K562 (cell line): ENCODE measurements around the gene WDR45B. TPM values are rescaled to one million over a fixed set of nuclear protein-coding genes. Genes with fewer than 3 reads are reported as not detected.

Experiments used
- ATAC-seq: fragments of 200-7000 bp; cut with Tn5 transposase; 3 replicates; pipeline ENCODE4 v1.9.1; 2020; ENCODE audit warnings: moderate library complexity
- BruUV-seq: library from RNA; stranded (reverse); fragments of 400-500 nt; replicated peaks from 2 replicates; lab custom pipeline; 2021; lab: Mats Ljungman, UMichigan
- CTCF ChIA-PET: fragments of 300-600 bp; formaldehyde crosslinking; extraction: SDS; loops from one replicate; lab custom pipeline; 2021; ENCODE audit warnings: low intra/inter-chr PET ratio; lab: Yijun Ruan, JAX
- POLR2A ChIA-PET: fragments of 300-600, 350-650 bp; sonication (Branson Sonifier 250); formaldehyde crosslinking; extraction: SDS; loops from one replicate; lab custom pipeline; 2021; ENCODE audit warnings: antibody characterized with exemption, inconsistent platforms; lab: Yijun Ruan, JAX
- DNase-seq, 4 experiments: peaks; one replicate each; pipeline versions ENCODE4 v3.0.0 to v3.0.0-alpha.2; 2011 to 2018; ENCODE audit warnings: low spot score in 3 of 4, mixed read lengths in 3 of 4; ENCODE audit errors: extremely low read depth in 1 of 4
- FAIRE-seq: peaks from 2 replicates; lab custom pipeline; 2011; peaks lifted over from hg19 to GRCh38; lab: Jason Lieb, UNC
- H2AFZ ChIP-seq: 2 replicates; pipeline ENCODE4 v1.6.0; 2011; ENCODE audit warnings: low read depth, low read length, control low read depth, inconsistent platforms
- H3K27ac ChIP-seq: fragments of 200-600 bp; 3 replicates; pipeline ENCODE4 v1.8.0; 2011; ENCODE audit warnings: low read depth, mild to moderate bottlenecking, control low read depth, inconsistent platforms, low read length, moderate library complexity, mixed read lengths; ENCODE audit errors: extremely low read depth
- H3K27me3 ChIP-seq, 2 experiments: fragments of 300-600 bp in 1 of 2; 2 replicates in 1 of 2; 3 replicates in 1 of 2; pipeline versions ENCODE4 v1.6.0 to v1.8.0; 2011; ENCODE audit warnings: inconsistent platforms in 2 of 2, low read length in 2 of 2, mild to moderate bottlenecking in 1 of 2, mixed read lengths in 1 of 2, moderate library complexity in 1 of 2; ENCODE audit not compliant: control insufficient read depth in 2 of 2, insufficient read depth in 2 of 2
- H3K36me3 ChIP-seq: fragments of 300-600 bp; 3 replicates; pipeline ENCODE4 v1.8.0; 2011; ENCODE audit warnings: mild to moderate bottlenecking, low read length, inconsistent platforms; ENCODE audit not compliant: control insufficient read depth, insufficient read depth
- H3K4me1 ChIP-seq, 2 experiments: fragments of 200-600 bp in 1 of 2; replicated peaks in 1 of 2; 2 replicates in 1 of 2; 3 replicates in 1 of 2; pipeline versions ENCODE4 v1.5.1 to v1.8.0; 2011; ENCODE audit warnings: inconsistent platforms in 2 of 2, low read length in 2 of 2, mild to moderate bottlenecking in 1 of 2, mixed read lengths in 1 of 2, moderate library complexity in 1 of 2; ENCODE audit not compliant: control insufficient read depth in 2 of 2, insufficient read depth in 2 of 2
- H3K4me2 ChIP-seq: 2 replicates; pipeline ENCODE4 v1.6.1; 2011; ENCODE audit warnings: low read length, control low read depth, inconsistent platforms, mixed read lengths; ENCODE audit not compliant: insufficient read depth
- H3K4me3 ChIP-seq: fragments of 200-600 bp; sonication (generic), shearing (Covaris generic); 2 replicates; pipeline ENCODE4 v1.5.1; 2016; ENCODE audit warnings: control low read depth, inconsistent platforms
- H3K79me2 ChIP-seq: fragments of 200-600 bp; 3 replicates; pipeline ENCODE4 v1.8.0; 2011; ENCODE audit warnings: low read length, inconsistent platforms; ENCODE audit not compliant: control insufficient read depth, insufficient read depth
- H3K9ac ChIP-seq, 2 experiments: 2 replicates each; pipeline versions ENCODE4 v1.6.0 to v1.6.1; 2011; ENCODE audit warnings: low read depth in 2 of 2, low read length in 2 of 2, control low read depth in 1 of 2, inconsistent platforms in 1 of 2, mild to moderate bottlenecking in 1 of 2, mixed read lengths in 1 of 2; ENCODE audit not compliant: insufficient read depth in 1 of 2
- H3K9me1 ChIP-seq: one replicate; pipeline ENCODE4 v1.6.0; 2011; ENCODE audit warnings: inconsistent platforms, mild to moderate bottlenecking, low read length, moderate library complexity; ENCODE audit not compliant: control insufficient read depth, insufficient read depth
- H3K9me3 ChIP-seq: replicated peaks from 2 replicates; pipeline ENCODE4 v1.5.1; 2011; ENCODE audit warnings: low read depth, low read length, inconsistent platforms; ENCODE audit not compliant: control insufficient read depth, insufficient read depth
- H4K20me1 ChIP-seq: replicated peaks from 2 replicates; pipeline ENCODE4 v1.6.1; 2011; ENCODE audit warnings: low read length, inconsistent platforms, mixed read lengths; ENCODE audit not compliant: control insufficient read depth, insufficient read depth
- BCOR ChIP-seq: fragments of 450-650 bp; IDR thresholded peaks from 2 replicates; pipeline ENCODE4 v1.6.1; 2016
- BHLHE40 ChIP-seq: IDR thresholded peaks from 2 replicates; pipeline ENCODE4 v1.6.1; 2011; ENCODE audit warnings: low read length, improper control_type of control experiment
- DMBX1 ChIP-seq: fragments of 250-450 bp; sonication (Bioruptor Pico); IDR thresholded peaks from 2 replicates; pipeline ENCODE4 v1.8.0; 2022; ENCODE audit warnings: inconsistent platforms, mild to moderate bottlenecking, moderate library complexity, borderline replicate concordance
- ILF3 ChIP-seq: fragments of 450-650 bp; IDR thresholded peaks from 2 replicates; pipeline ENCODE4 v1.6.1; 2018; ENCODE audit warnings: antibody characterized with exemption, mild to moderate bottlenecking, moderate library complexity, borderline replicate concordance
- NFIC ChIP-seq: fragments of 450-650 bp; IDR thresholded peaks from 2 replicates; pipeline ENCODE4 v1.6.1; 2017; ENCODE audit warnings: mild to moderate bottlenecking, inconsistent platforms
- PHF20 ChIP-seq: fragments of 450-650 bp; IDR thresholded peaks from 2 replicates; pipeline ENCODE4 v1.6.1; 2018; ENCODE audit not compliant: partially characterized antibody
- POLR2B ChIP-seq: fragments of 450-650 bp; IDR thresholded peaks from 2 replicates; pipeline ENCODE4 v1.6.1; 2018; ENCODE audit warnings: low read depth; ENCODE audit not compliant: partially characterized antibody
- ZNF253 ChIP-seq: fragments of 250-450 bp; sonication (Bioruptor Pico); conservative IDR thresholded peaks from 2 replicates; pipeline ENCODE4 v1.6.1; 2021; ENCODE audit warnings: mild to moderate bottlenecking
- ZNF316 ChIP-seq: fragments of 450-650 bp; IDR thresholded peaks from 2 replicates; pipeline ENCODE4 v1.6.1; 2016
- ZNF830 ChIP-seq: fragments of 250-450 bp; sonication (Bioruptor Pico); IDR thresholded peaks from 2 replicates; pipeline ENCODE4 v1.5.0; 2021; ENCODE audit warnings: mild to moderate bottlenecking
- WGBS: fragments of 100-300 bp; shearing (Covaris generic); methylation state at CpG from one replicate; pipeline ENCODE4 v1.1.6; 2016; ENCODE audit warnings: low coverage, mixed read lengths; ENCODE audit not compliant: insufficient coverage; ENCODE audit errors: missing lambda C conversion rate; 5-methylcytosine and 5-hydroxymethylcytosine counted together
- in situ Hi-C: fragments of 300-500 bp; cut with MboI; formaldehyde crosslinking; loops from 4 replicates; pipeline ENCODE4 v1.15.0; 2018; ENCODE audit warnings: inconsistent platforms, mixed read lengths
- intact Hi-C: fragments of 100-400 bp; cut with micrococcal nuclease; formaldehyde crosslinking; loops from 2 replicates; pipeline ENCODE4 v1.14.2; 2022
- polyA plus RNA-seq, 8 experiments: library from polyadenylated mRNA; depleted of rRNA in 4 of 8; stranded (reverse) in 5 of 8; unstranded in 3 of 8; fragments of >200 nt; fragmentation: Nextera tagmentation in 2 of 8; fragmentation: Illumina TruSeq in 1 of 8; extraction: Ambion mirVana in 2 of 8; extraction: Trizol in 1 of 8; gene quantifications; 2 replicates each; pipeline versions ENCODE4 v1.2.1 to v1.2.3, GENCODE V29; 2011 to 2014; ENCODE audit warnings: inconsistent platforms in 1 of 8, missing spikeins in 1 of 8
- total RNA-seq, 7 experiments: library from RNA; depleted of rRNA in 6 of 7; stranded (reverse); fragments of >200 nt in 6 of 7; fragmentation: Illumina TruSeq in 2 of 7; extraction: Trizol in 2 of 7; gene quantifications; 2 replicates each; pipeline versions ENCODE4 v1.2.1 to v1.2.3, GENCODE V29; 2011 to 2021; ENCODE audit warnings: low replicate concordance in 1 of 7
- TF ChIP-seq, protein P1 (sequence below), 2 experiments: IDR thresholded peaks in 1 of 2; conservative IDR thresholded peaks in 1 of 2; 2 replicates each; pipeline ENCODE4 v1.6.1; 2016; ENCODE audit warnings: low read depth in 2 of 2, mild to moderate bottlenecking in 1 of 2, missing compliant biosample characterization in 1 of 2, missing genetic modification characterization in 1 of 2, moderate library complexity in 1 of 2

WDR45B gene
- total and polyA plus RNA-seq, 9 of the 15 experiments (the other 6 are each of a cell fraction or from before 2014, with no cell fraction given), result 0.72 to 74.4 (median 35.9) TPM

- in situ Hi-C loops (no loop called here), intact Hi-C loops (no loop called here)
- Histone ChIP-seq H3K9ac (no peak overlapping the region), H3K4me1 (peaks cover 0 to 35% of the 10 kb centered on the region in 2 experiments; a peak in 2 of 5 replicates), H3K4me3 (no peak overlapping the region), H3K27ac (no peak overlapping the region), H3K9me1 (peaks cover 6% of the 10 kb centered on the region), H2AFZ (no peak overlapping the region), H4K20me1 (no peaks in the 10 kb centered on the region), H3K36me3 (peaks cover 84% of the 10 kb centered on the region), H3K27me3 (no peaks in the 10 kb centered on the region), H3K4me2 (no peak overlapping the region), H3K79me2 (peaks cover 19% of the 10 kb centered on the region; the same call in 2 of the 3 replicates), H3K9me3 (no peaks in the 10 kb centered on the region)
- no TSS peak for BruUV-seq
- ChIA-PET POLR2A (no interaction called here), CTCF (no interaction called here)
- DNase-seq (no peak), ATAC-seq (no peak), FAIRE-seq (no peak)
- 0 out of 2 replicates have a peak, but pooled peaks have one; percentile 21 for TF ChIP-seq ZNF316
- TF ChIP-seq POLR2B, result peak; percentile 17
- TF ChIP-seq BCOR, result no peak
- WGBS, result 77% methylated on average over 5 of the region's 6 CpGs
Measured at GRCh38 chr17:82589851-82590180, 58.4 kb downstream of the WDR45B start.

DNA sequence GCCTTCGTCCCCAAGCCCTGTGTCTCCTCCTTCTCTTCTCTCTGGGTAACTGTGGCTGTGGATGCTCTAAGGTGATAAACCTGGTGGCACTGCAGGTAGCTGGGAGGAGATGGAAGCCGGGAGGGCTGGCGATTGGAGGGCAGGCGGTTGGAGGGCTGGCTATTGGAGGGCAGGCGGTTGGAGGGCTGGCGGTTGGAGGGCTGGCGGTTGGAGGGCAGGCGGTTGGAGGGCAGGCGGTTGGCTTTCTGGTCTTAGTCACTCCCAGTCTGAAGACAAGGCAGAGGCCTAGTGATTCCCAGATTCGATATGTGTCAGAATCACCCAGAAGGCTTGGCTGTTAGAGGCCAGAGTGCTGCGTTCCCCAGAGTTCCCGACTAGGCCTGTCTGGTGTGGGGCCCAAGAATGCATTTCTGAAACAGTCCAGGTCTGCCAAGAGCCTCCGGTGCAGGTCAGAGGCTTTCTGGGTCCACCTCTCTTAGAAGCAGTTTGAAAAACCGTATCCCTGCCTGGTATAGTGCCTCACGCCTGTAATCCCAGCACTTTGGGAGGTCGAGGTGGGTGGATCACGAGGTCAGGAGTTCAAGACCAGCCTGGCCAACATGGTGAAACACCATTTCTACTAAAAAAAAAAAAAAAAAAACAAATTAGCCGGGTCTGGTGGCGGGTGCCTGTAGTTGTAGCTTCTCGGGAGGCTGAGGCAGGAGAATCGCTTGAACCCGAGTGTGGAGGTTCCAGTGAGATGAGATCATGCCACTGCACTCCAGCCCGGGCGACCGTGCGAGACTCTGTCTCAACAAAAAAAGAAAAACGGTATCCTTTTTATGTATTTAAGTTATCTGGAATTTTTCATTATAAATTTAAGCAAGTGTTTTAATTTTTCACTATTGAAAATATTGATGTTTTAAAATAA lies 59.7 kb downstream of the WDR45B start:
- ATAC-seq, result no peak
- Histone ChIP-seq H3K9me1 (peaks cover 3% of the 10 kb centered on the region), H2AFZ (no peak overlapping the region), H3K9ac (no peak overlapping the region), H3K27ac (no peak overlapping the region), H3K36me3 (peaks cover 85% of the 10 kb centered on the region), H4K20me1 (no peaks in the 10 kb centered on the region), H3K4me3 (no peak overlapping the region), H3K79me2 (peaks cover 14% of the 10 kb centered on the region), H3K4me1 (peaks cover 0 to 36% of the 10 kb centered on the region in 2 experiments; a peak in 2 of 5 replicates), H3K27me3 (no peaks in the 10 kb centered on the region), H3K4me2 (no peak overlapping the region), H3K9me3 (no peaks in the 10 kb centered on the region)
- intact Hi-C loops (no loop called here), in situ Hi-C loops (no loop called here)
- FAIRE-seq, result no peak
- no TSS peak for BruUV-seq
- ChIA-PET CTCF (no interaction called here), POLR2A (no interaction called here)
- no peak for DNase-seq
- 93% methylated on average over 23 of the region's 27 CpGs for WGBS
- no peak for TF ChIP-seq NFIC
- no peak for TF ChIP-seq DMBX1 (CRISPR knock-in tag)
- TF ChIP-seq ZNF253 (CRISPR knock-in tag), result no peak
- no peak for TF ChIP-seq ZNF830
- TF ChIP-seq ILF3, result no peak
- TF ChIP-seq PHF20, result no peak
- TF ChIP-seq BHLHE40, result no peak
- TF ChIP-seq, protein P1, sequence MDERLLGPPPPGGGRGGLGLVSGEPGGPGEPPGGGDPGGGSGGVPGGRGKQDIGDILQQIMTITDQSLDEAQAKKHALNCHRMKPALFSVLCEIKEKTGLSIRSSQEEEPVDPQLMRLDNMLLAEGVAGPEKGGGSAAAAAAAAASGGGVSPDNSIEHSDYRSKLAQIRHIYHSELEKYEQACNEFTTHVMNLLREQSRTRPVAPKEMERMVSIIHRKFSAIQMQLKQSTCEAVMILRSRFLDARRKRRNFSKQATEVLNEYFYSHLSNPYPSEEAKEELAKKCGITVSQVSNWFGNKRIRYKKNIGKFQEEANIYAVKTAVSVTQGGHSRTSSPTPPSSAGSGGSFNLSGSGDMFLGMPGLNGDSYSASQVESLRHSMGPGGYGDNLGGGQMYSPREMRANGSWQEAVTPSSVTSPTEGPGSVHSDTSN (CRISPR knock-in tag; IDR thresholded peaks at IDR 0.05; ENCODE audit: low read depth), result no peak
- TF ChIP-seq, protein P1 (tag; conservative IDR thresholded peaks at IDR 0.05; ENCODE audit: low read depth), result no peak
